T-helper 2 cell treated with Interferon-gamma antibody and Interleukin-4, amounts not matched to agents 5 μg/mL and 100 μg/mL, for 36 hours (primary cell): Measurements from ENCODE around the gene OLA1.

Experiments used
- DNase-seq: peaks from one replicate; pipeline ENCODE4 v3.0.0; 2021; ENCODE audit warnings: low spot score
- H3K27ac Mint-ChIP-seq: one replicate; pipeline ENCODE4 v1.8.0; 2021; ENCODE audit warnings: mild to moderate bottlenecking, mixed read lengths
- H3K27me3 Mint-ChIP-seq: one replicate; pipeline ENCODE4 v1.8.0; 2021; ENCODE audit warnings: low read depth, mixed read lengths
- H3K36me3 Mint-ChIP-seq: one replicate; pipeline ENCODE4 v1.8.0; 2021; ENCODE audit warnings: low read depth, mixed read lengths
- H3K4me1 Mint-ChIP-seq: one replicate; pipeline ENCODE4 v1.8.0; 2021; ENCODE audit warnings: low read depth, mixed read lengths
- H3K4me3 Mint-ChIP-seq: one replicate; pipeline ENCODE4 v1.8.0; 2022; ENCODE audit warnings: mild to moderate bottlenecking, moderate library complexity, mixed read lengths
- H3K9me3 Mint-ChIP-seq: one replicate; pipeline ENCODE4 v1.8.0; 2021; ENCODE audit warnings: mixed read lengths

Gene OLA1

GRCh38 chr2:174211954-174212353 lies 36.4 kb downstream of the OLA1 start:
- DNase-seq: no peak
- H3K36me3 Mint-ChIP-seq: no peaks in the 10 kb centered on the region
- H3K4me3 Mint-ChIP-seq: no peak overlapping the region
- no peaks in the 10 kb centered on the region for H3K27me3 Mint-ChIP-seq
- no peak overlapping the region for H3K27ac Mint-ChIP-seq
- H3K4me1 Mint-ChIP-seq: no peaks in the 10 kb centered on the region
- no peaks in the 10 kb centered on the region for H3K9me3 Mint-ChIP-seq

GRCh38 chr2:174210862-174211261 lies 37.5 kb downstream of the OLA1 start:
- Mint-ChIP-seq H3K9me3 (no peaks in the 10 kb centered on the region), H3K27ac (no peak overlapping the region), H3K4me1 (peaks cover 2% of the 10 kb centered on the region), H3K36me3 (no peaks in the 10 kb centered on the region), H3K4me3 (no peak overlapping the region), H3K27me3 (no peaks in the 10 kb centered on the region)
- no peak for DNase-seq

DNA sequence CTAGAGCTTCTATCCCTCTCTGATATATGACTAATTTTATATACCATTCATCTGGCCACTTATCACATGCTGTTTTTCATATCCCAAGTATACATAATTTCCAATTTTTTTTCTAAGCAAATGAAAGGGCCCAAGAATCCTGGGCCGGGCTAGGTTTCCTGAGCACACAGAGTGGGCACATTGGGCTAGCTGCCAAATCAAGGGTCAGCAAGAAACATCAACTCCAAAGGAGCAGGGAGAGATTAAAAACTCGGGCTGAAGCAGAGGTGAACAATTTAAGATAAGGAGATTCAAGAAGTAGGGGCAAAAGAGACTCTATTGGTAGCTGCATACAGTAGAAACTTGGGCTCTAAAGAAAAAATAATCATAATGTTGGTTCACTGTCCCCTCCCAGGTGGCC lies 39.0 kb downstream of the OLA1 start:
- Mint-ChIP-seq H3K9me3 (no peaks in the 10 kb centered on the region), H3K36me3 (peaks cover 2% of the 10 kb centered on the region), H3K4me1 (peaks cover 2% of the 10 kb centered on the region), H3K27me3 (no peaks in the 10 kb centered on the region), H3K27ac (no peak overlapping the region), H3K4me3 (no peak overlapping the region)
- DNase-seq: no peak

GRCh38 chr2:174208026-174208425 lies 40.3 kb downstream of the OLA1 start:
- H3K27me3 Mint-ChIP-seq: no peaks in the 10 kb centered on the region
- no peak overlapping the region for H3K27ac Mint-ChIP-seq
- DNase-seq: no peak
- peaks cover 2% of the 10 kb centered on the region for H3K36me3 Mint-ChIP-seq
- H3K9me3 Mint-ChIP-seq: no peaks in the 10 kb centered on the region
- H3K4me3 Mint-ChIP-seq: no peak overlapping the region
- H3K4me1 Mint-ChIP-seq: peaks cover 2% of the 10 kb centered on the region

- peaks cover 2% of the 10 kb centered on the region for H3K4me1 Mint-ChIP-seq
- no peaks in the 10 kb centered on the region for H3K9me3 Mint-ChIP-seq
- H3K27ac Mint-ChIP-seq: no peak overlapping the region
- peaks cover 2% of the 10 kb centered on the region for H3K36me3 Mint-ChIP-seq
- DNase-seq: no peak
- H3K27me3 Mint-ChIP-seq: no peaks in the 10 kb centered on the region
- no peak overlapping the region for H3K4me3 Mint-ChIP-seq
These were observed 42.8 kb downstream of the OLA1 start for GRCh38 chr2:174205562-174205961.

GRCh38 chr2:174202188-174202587 lies 46.1 kb downstream of the OLA1 start:
- Mint-ChIP-seq H3K4me1 (peaks cover 2% of the 10 kb centered on the region), H3K4me3 (no peak overlapping the region), H3K36me3 (peaks cover 2% of the 10 kb centered on the region), H3K27me3 (no peaks in the 10 kb centered on the region), H3K9me3 (no peaks in the 10 kb centered on the region), H3K27ac (no peak overlapping the region)
- DNase-seq: no peak

DNA sequence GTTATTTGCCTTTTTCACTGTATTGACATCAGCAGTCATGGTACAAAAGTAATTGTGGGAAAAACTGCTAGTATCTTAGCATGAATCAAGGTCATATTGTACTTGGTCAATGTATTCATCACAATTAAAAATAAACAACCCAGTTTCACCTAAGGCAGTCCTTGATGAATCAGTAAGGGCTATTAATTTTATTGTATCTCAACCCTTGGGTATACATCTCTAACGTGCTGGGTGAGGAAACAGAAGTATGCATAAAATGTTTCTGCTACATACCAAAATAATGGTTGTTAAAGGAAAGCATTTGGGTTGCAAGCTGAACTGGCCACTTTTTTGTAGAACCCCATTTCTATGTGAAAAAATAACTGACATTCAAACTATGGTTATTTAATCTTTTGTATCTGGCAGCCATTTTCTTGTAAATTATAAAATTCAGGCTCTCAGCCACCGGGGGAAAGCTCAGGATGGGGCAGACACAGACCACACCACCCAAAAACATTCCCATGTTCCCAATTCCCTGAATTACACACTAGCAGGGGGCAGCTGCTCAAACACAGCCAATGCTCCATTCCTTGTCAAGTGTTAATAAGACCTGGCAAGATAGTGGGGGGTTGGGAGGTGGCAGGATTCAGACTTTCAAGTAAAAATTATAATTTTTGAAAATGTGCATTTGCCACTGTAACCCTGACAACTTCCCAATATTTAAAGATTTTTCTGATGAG lies 49.3 kb downstream of the OLA1 start:
- H3K4me1 Mint-ChIP-seq: no peaks in the 10 kb centered on the region
- H3K27me3 Mint-ChIP-seq: no peaks in the 10 kb centered on the region
- peaks cover 2% of the 10 kb centered on the region for H3K36me3 Mint-ChIP-seq
- H3K27ac Mint-ChIP-seq: no peak overlapping the region
- H3K9me3 Mint-ChIP-seq: no peaks in the 10 kb centered on the region
- no peak for DNase-seq
- no peak overlapping the region for H3K4me3 Mint-ChIP-seq

GRCh38 chr2:174195253-174195652 lies 53.1 kb downstream of the OLA1 start:
- H3K27ac Mint-ChIP-seq: no peak overlapping the region
- H3K4me1 Mint-ChIP-seq: no peaks in the 10 kb centered on the region
- H3K9me3 Mint-ChIP-seq: no peaks in the 10 kb centered on the region
- no peak overlapping the region for H3K4me3 Mint-ChIP-seq
- DNase-seq: no peak
- H3K36me3 Mint-ChIP-seq: peaks cover 2% of the 10 kb centered on the region
- no peaks in the 10 kb centered on the region for H3K27me3 Mint-ChIP-seq

- Mint-ChIP-seq H3K36me3 (peaks cover 2% of the 10 kb centered on the region), H3K27me3 (no peaks in the 10 kb centered on the region), H3K4me1 (no peaks in the 10 kb centered on the region), H3K4me3 (no peak overlapping the region), H3K9me3 (no peaks in the 10 kb centered on the region), H3K27ac (no peak overlapping the region)
- DNase-seq: no peak
These were observed 54.6 kb downstream of the OLA1 start for GRCh38 chr2:174193737-174194136.

GRCh38 chr2:174192664-174193063 lies 55.7 kb downstream of the OLA1 start:
- Mint-ChIP-seq H3K4me1 (no peaks in the 10 kb centered on the region), H3K4me3 (no peak overlapping the region), H3K27ac (no peak overlapping the region), H3K27me3 (no peaks in the 10 kb centered on the region), H3K9me3 (no peaks in the 10 kb centered on the region), H3K36me3 (peaks cover 5% of the 10 kb centered on the region)
- no peak for DNase-seq

- Mint-ChIP-seq H3K27me3 (no peaks in the 10 kb centered on the region), H3K4me3 (no peak overlapping the region), H3K36me3 (peaks cover 5% of the 10 kb centered on the region), H3K9me3 (no peaks in the 10 kb centered on the region), H3K4me1 (no peaks in the 10 kb centered on the region), H3K27ac (no peak overlapping the region)
- DNase-seq: no peak
These were observed 56.8 kb downstream of the OLA1 start for GRCh38 chr2:174191342-174192074.

DNA sequence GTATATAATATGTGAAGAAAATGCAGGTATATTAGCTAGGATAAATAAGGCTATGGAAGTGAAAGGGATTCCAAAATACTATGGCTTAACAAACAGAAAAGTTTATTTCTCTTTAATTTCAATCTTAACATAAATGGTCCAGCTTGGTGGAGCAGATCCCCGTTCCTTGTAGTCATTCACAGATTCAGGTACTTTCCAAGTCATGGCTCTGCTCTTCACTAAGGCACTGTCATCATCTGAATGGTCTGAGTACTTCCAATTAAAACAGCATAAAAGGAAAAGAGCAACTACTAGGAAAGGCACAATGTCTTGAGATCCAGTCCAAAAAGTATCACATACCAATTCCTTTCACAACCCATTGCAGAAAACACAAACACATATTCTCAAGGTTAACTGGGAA lies 63.4 kb downstream of the OLA1 start:
- peaks cover 6% of the 10 kb centered on the region for H3K4me1 Mint-ChIP-seq
- no peak overlapping the region for H3K4me3 Mint-ChIP-seq
- no peak for DNase-seq
- peaks cover 10% of the 10 kb centered on the region for H3K36me3 Mint-ChIP-seq
- no peaks in the 10 kb centered on the region for H3K27me3 Mint-ChIP-seq
- no peaks in the 10 kb centered on the region for H3K9me3 Mint-ChIP-seq
- no peak overlapping the region for H3K27ac Mint-ChIP-seq

GRCh38 chr2:174184504-174184903 lies 63.8 kb downstream of the OLA1 start:
- H3K4me1 Mint-ChIP-seq: peaks cover 6% of the 10 kb centered on the region
- H3K27me3 Mint-ChIP-seq: no peaks in the 10 kb centered on the region
- DNase-seq: no peak
- H3K27ac Mint-ChIP-seq: no peak overlapping the region
- no peak overlapping the region for H3K4me3 Mint-ChIP-seq
- H3K36me3 Mint-ChIP-seq: peaks cover 10% of the 10 kb centered on the region
- no peaks in the 10 kb centered on the region for H3K9me3 Mint-ChIP-seq

- H3K27ac Mint-ChIP-seq: no peak overlapping the region
- H3K36me3 Mint-ChIP-seq: peaks cover 10% of the 10 kb centered on the region
- DNase-seq: no peak
- no peak overlapping the region for H3K4me3 Mint-ChIP-seq
- peaks cover 6% of the 10 kb centered on the region for H3K4me1 Mint-ChIP-seq
- no peaks in the 10 kb centered on the region for H3K9me3 Mint-ChIP-seq
- H3K27me3 Mint-ChIP-seq: no peaks in the 10 kb centered on the region
These were observed 65.3 kb downstream of the OLA1 start for GRCh38 chr2:174183076-174183475.
